ENCODE data around the gene CNTNAP5.
"Not testable (repeated sequence)": the region's sequence is repeated elsewhere in the genome, so short reads cannot be mapped to it uniquely, and the experiment has no call there.

Gene CNTNAP5

GRCh38 chr2:124339709-124340108 lies 314.6 kb downstream of the CNTNAP5 start:
- H3K36me3 ChIP-seq (ENCODE audit: control insufficient read depth, insufficient read depth, low read length) = no peaks in the 10 kb centered on the region
- H3K9ac ChIP-seq = no peak overlapping the region
- no peaks in the 10 kb centered on the region for H3K79me2 ChIP-seq
- TF ChIP-seq CTCF (IDR thresholded peaks at IDR 0.05) = no peak
- H3K27ac ChIP-seq = no peak overlapping the region
- no peaks in the 10 kb centered on the region for H3K4me1 ChIP-seq
- H2AFZ ChIP-seq = no peak overlapping the region
- H3K4me2 ChIP-seq (ENCODE audit: low read length) = no peak overlapping the region
- no peaks in the 10 kb centered on the region for H3K27me3 ChIP-seq (ENCODE audit: control insufficient read depth, insufficient read depth, low read length)
- no peak overlapping the region for H3K4me3 ChIP-seq (ENCODE audit: low read depth, low read length)
- no peaks in the 10 kb centered on the region for H3K9me3 ChIP-seq (ENCODE audit: control insufficient read depth, low read length)

GRCh38 chr2:124343827-124344498 lies 318.9 kb downstream of the CNTNAP5 start:
- Histone ChIP-seq H3K9ac (no peak overlapping the region), H3K27me3 (ENCODE audit: control insufficient read depth, insufficient read depth, low read length) (no peaks in the 10 kb centered on the region), H3K9me3 (ENCODE audit: control insufficient read depth, low read length) (no peaks in the 10 kb centered on the region), H3K4me2 (ENCODE audit: low read length) (no peak overlapping the region), H3K4me3 (ENCODE audit: low read depth, low read length) (no peak overlapping the region), H3K27ac (no peak overlapping the region), H2AFZ (no peak overlapping the region), H3K4me1 (no peaks in the 10 kb centered on the region), H3K36me3 (ENCODE audit: control insufficient read depth, insufficient read depth, low read length) (no peaks in the 10 kb centered on the region), H3K79me2 (no peaks in the 10 kb centered on the region)
- TF ChIP-seq CTCF (IDR thresholded peaks at IDR 0.05) = no peak

- H3K4me2 ChIP-seq (ENCODE audit: low read length) = no peak overlapping the region
- H3K9ac ChIP-seq = no peak overlapping the region
- no peak overlapping the region for H2AFZ ChIP-seq
- no peaks in the 10 kb centered on the region for H3K36me3 ChIP-seq (ENCODE audit: control insufficient read depth, insufficient read depth, low read length)
- no peaks in the 10 kb centered on the region for H3K9me3 ChIP-seq (ENCODE audit: control insufficient read depth, low read length)
- H3K4me1 ChIP-seq = no peaks in the 10 kb centered on the region
- no peaks in the 10 kb centered on the region for H3K79me2 ChIP-seq
- TF ChIP-seq CTCF (IDR thresholded peaks at IDR 0.05) = no peak
- no peaks in the 10 kb centered on the region for H3K27me3 ChIP-seq (ENCODE audit: control insufficient read depth, insufficient read depth, low read length)
- H3K4me3 ChIP-seq (ENCODE audit: low read depth, low read length) = no peak overlapping the region
- H3K27ac ChIP-seq = no peak overlapping the region
Measured at GRCh38 chr2:124347209-124347608, 322.1 kb downstream of the CNTNAP5 start.

- no peaks in the 10 kb centered on the region for H3K9me3 ChIP-seq (ENCODE audit: control insufficient read depth, low read length)
- no peaks in the 10 kb centered on the region for H3K36me3 ChIP-seq (ENCODE audit: control insufficient read depth, insufficient read depth, low read length)
- H3K4me1 ChIP-seq = no peaks in the 10 kb centered on the region
- H3K4me3 ChIP-seq (ENCODE audit: low read depth, low read length) = no peak overlapping the region
- no peak overlapping the region for H3K4me2 ChIP-seq (ENCODE audit: low read length)
- TF ChIP-seq CTCF (IDR thresholded peaks at IDR 0.05) = no peak
- H2AFZ ChIP-seq = no peak overlapping the region
- H3K27ac ChIP-seq = no peak overlapping the region
- no peaks in the 10 kb centered on the region for H3K79me2 ChIP-seq
- H3K9ac ChIP-seq = no peak overlapping the region
- no peaks in the 10 kb centered on the region for H3K27me3 ChIP-seq (ENCODE audit: control insufficient read depth, insufficient read depth, low read length)
Measured at GRCh38 chr2:124353656-124354055, 328.6 kb downstream of the CNTNAP5 start.

GRCh38 chr2:124354466-124354865 lies 329.4 kb downstream of the CNTNAP5 start:
- Histone ChIP-seq H3K27ac (no peak overlapping the region), H3K36me3 (ENCODE audit: control insufficient read depth, insufficient read depth, low read length) (no peaks in the 10 kb centered on the region), H3K4me2 (ENCODE audit: low read length) (no peak overlapping the region), H3K79me2 (no peaks in the 10 kb centered on the region), H3K27me3 (ENCODE audit: control insufficient read depth, insufficient read depth, low read length) (no peaks in the 10 kb centered on the region), H3K4me3 (ENCODE audit: low read depth, low read length) (no peak overlapping the region), H2AFZ (no peak overlapping the region), H3K9ac (no peak overlapping the region), H3K9me3 (ENCODE audit: control insufficient read depth, low read length) (no peaks in the 10 kb centered on the region), H3K4me1 (no peaks in the 10 kb centered on the region)
- no peak for TF ChIP-seq CTCF (IDR thresholded peaks at IDR 0.05)

- not testable (repeated sequence) for H3K9me3 ChIP-seq (ENCODE audit: control insufficient read depth, low read length); H3K79me2 ChIP-seq; H3K4me3 ChIP-seq (ENCODE audit: low read depth, low read length); H3K27me3 ChIP-seq (ENCODE audit: control insufficient read depth, insufficient read depth, low read length); H2AFZ ChIP-seq; H3K4me1 ChIP-seq; H3K4me2 ChIP-seq (ENCODE audit: low read length); H3K9ac ChIP-seq; H3K36me3 ChIP-seq (ENCODE audit: control insufficient read depth, insufficient read depth, low read length); H3K27ac ChIP-seq
Measured at GRCh38 chr2:124361966-124362365, 336.9 kb downstream of the CNTNAP5 start.
